GM18519 (cell line): ENCODE data around the gene CLEC4E.
"Not testable (repeated sequence)": the region's sequence is repeated elsewhere in the genome, so short reads cannot be mapped to it uniquely, and the experiment has no call there.

Source experiments
- ATAC-seq: cut with Tn5 transposase; IDR thresholded peaks from one replicate; pipeline ENCODE4 v1.9.1; 2021; ENCODE audit warnings: mild to moderate bottlenecking, moderate library complexity; ENCODE audit not compliant: unreplicated experiment, low FRiP score

CLEC4E gene, protein sequence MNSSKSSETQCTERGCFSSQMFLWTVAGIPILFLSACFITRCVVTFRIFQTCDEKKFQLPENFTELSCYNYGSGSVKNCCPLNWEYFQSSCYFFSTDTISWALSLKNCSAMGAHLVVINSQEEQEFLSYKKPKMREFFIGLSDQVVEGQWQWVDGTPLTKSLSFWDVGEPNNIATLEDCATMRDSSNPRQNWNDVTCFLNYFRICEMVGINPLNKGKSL

DNA sequence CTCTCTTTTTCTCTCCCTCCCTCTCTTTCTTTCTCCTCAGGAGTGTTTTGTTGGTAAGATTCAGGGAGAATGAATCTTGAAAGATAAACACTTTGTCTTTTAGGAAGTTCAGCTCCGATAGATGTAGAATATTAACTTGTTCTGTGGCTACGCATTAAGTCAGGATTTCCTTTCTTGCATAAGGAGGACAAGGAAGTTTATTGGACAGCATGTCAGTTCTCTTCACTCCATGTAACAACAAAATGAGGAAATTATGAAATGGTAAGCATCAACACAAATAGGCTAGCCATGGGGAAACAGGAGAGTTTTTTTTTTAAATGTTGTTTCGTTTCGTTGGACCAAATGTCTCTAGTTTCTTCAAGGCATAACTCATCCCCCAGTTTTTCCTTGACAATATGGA is at the start of gene CLEC4E:
Gene CLEC4E, minus strand, starts transcription at position 75 of the 400 bp plus-strand sequence. CDS start 108 bp downstream, outside the sequence.
- ATAC-seq = not testable (repeated sequence)

DNA sequence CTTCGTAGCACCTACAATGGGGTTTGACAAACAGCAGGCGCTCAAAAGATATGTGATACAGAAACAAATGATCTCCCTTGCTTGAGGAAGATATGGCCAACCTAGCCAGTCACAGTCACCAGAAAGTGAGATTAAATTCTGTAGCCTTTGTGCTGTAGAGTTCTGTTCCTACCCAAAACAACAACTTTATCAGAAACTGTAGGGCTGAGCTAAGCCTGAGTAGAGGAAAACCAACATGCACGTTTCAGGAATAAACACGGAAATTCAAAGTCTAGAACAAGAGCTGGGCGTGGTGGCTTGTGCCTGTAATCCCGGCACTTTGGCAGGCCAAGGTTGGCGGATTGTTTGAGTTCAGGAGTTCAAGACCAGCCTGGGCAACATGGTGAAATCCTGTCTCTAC is 49.0 kb upstream of the CLEC4E start:
- no peak for ATAC-seq

- ATAC-seq = not testable (repeated sequence)
Observed at GRCh38 chr12:8584478-8584877, 43.8 kb upstream of the CLEC4E start.

DNA sequence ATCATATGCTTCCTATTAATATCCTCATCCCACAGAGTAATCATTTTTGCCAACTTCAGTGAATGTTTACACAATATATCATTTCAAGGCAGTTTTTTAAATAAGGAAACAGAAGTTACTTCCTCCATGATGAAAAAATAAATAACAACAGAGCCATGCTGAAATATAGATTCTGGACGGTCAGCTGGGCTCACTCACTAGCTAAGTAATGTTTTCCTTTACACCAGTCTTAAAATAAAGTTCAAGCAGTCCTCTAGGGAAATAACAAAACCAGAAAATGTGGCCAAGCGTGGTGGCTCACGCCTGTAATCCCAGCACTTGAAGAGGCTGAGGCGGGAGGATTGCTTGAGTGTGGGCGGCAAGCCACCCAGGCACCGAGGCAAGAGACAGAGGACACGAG is 43.3 kb upstream of the CLEC4E start:
- no peak for ATAC-seq

DNA sequence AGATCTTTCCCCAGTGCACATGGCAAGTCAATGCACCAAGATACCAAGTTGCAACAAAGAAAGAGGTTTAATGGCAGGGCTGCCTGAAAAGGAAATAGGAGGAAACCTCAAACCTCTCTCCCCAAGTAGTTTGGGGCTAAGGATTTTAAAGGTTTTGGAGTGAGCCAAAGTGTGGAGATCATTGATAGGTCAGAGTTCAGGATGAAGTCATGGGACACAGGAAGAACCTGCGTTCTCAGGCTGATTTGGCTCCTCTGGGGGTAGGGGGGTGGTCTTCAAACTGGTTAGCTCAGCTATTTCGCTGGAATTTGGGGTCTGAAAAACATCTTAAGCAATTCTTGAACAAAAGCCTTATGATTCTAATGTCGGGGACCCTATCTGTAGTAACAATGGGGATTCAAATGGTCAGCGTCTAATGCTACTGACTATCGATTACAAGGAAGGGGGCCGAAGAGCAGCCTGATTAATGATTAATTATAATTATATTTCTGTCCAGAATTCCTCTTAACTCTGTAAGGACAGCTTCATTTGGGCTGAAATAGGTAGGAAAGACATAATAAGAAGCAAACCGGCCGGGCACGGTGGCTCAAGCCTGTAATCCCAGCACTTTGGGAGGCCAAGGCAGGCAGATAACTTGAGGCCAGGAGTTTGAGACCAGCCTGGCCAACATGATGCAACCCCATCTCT is 40.5 kb upstream of the CLEC4E start:
- ATAC-seq = no peak

DNA sequence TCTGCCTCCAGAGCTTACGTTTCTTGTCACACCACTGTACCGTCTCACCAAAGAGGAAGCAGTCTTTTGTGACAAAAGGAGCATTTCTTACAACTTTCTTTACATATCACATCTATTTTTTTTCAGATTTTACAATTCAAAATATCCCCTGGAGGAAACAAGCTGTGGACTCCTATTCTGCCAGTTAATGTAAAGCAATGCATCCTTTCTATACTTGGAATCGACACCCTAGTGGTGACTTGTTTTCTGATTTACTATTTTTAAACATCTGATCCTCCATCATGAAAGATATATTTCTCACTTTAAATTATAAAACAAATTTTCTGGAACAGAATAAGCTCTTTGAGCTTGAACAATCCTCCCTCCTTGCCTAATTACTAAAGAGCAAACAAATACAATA is 37.2 kb upstream of the CLEC4E start:
- no peak for ATAC-seq

DNA sequence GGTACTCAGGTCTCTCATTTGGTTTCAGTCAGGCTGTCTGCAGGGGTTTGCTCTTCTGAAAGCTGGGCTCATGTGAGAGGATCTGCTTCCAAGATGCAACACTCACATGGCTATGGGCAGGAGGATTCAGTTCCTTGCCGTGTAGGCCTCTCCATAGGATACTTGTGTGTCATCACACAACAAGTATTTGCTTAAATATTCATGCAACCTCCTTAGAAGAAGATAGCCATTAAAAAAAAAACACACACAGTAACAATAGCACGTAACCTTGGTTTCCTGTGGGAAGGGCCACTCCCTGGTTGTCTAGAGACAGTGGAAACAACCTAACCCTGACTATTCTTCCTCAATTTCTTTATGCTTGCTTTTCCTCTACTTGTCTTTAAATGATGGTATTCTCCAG is 31.8 kb upstream of the CLEC4E start:
- no peak for ATAC-seq

DNA sequence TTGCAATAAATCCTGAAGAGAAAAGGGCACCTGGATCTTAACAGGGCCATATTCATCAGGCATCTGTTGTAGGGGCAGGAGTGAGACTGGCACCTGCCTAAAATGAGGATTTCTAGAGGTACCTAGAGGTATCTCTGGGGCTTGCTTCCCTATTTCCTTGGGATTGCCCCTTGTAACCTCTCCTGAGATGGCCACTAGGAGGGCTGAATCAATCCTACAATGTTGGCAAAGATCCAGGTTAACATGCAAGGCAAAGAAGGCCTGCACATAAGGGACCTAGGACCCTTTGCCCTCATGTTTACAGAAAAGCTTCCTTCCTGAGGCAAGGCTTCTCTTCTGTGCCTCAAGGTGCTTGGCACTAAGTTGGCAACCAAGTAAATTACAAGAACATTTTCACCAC is 25.8 kb upstream of the CLEC4E start:
- ATAC-seq = no peak

DNA sequence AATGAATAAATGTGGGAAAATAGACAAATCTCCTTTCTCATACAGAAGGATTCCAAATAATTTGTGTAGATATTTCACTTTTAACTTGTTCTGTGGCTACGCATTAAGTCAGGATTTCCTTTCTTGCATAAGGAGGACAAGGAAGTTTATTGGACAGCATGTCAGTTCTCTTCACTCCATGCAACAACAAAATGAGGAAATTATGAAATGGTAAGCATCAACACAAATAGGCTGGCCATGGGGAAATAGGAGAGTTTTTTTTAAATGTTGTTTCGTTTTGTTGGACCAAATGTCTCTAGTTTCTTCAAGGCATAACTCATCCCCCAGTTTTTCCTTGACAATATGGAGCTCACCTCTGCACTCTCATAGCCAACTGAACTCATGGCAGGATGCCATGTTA is 25.3 kb upstream of the CLEC4E start:
- not testable (repeated sequence) for ATAC-seq

GRCh38 chr12:8564656-8565055 is 24.0 kb upstream of the CLEC4E start:
- no peak for ATAC-seq

GRCh38 chr12:8563356-8563755 is 22.7 kb upstream of the CLEC4E start:
- no peak for ATAC-seq

GRCh38 chr12:8562310-8562709 is 21.6 kb upstream of the CLEC4E start:
- no peak for ATAC-seq

DNA sequence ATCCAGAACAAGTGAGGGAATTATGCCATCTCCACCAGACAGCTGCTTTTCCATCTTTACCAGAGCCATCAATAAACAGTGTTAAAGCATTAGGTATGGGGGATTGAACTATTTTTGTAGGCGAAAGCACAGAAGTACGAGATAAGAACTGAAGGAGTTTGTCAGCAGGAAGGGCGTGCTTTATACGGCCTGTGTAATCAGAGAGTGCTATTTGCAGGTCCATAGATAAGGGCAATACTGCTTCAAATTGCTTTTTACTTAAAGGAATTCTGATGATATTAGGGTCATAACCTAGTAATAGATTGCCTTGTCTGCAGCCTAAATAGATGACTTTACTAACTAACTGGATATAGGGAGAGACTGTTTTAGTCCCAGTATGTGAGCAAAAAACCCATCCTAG is 20.3 kb upstream of the CLEC4E start:
- no peak for ATAC-seq

- ATAC-seq = no peak
Observed at GRCh38 chr12:8559676-8560075, 19.0 kb upstream of the CLEC4E start.

DNA sequence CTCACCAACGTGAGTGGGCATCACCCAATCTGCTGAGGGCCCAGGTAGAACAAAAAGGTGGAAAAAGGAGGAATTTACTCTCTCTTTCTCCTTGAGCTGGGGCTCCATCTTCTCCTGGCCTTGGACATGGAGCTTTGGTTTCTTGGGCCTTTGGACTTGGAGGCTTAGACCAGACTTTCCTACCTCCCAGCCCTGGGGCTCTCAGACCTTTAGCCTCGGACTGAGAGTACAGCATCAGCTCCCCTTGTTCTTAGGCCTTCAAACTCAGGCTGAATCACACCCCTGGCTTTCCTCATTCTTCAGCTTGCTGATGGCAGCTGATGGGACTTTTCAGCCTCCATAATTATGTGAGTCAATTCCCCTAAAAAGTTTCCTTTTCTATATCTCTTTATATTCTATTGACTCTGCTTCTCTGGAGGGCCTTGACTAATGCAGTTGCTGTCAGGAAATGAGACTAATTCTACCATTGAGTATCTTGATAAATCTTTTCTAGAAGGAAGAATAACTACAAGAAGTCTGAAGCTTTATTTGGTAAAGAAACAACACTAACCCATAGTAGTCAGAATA is 15.9 kb upstream of the CLEC4E start:
- no peak for ATAC-seq

DNA sequence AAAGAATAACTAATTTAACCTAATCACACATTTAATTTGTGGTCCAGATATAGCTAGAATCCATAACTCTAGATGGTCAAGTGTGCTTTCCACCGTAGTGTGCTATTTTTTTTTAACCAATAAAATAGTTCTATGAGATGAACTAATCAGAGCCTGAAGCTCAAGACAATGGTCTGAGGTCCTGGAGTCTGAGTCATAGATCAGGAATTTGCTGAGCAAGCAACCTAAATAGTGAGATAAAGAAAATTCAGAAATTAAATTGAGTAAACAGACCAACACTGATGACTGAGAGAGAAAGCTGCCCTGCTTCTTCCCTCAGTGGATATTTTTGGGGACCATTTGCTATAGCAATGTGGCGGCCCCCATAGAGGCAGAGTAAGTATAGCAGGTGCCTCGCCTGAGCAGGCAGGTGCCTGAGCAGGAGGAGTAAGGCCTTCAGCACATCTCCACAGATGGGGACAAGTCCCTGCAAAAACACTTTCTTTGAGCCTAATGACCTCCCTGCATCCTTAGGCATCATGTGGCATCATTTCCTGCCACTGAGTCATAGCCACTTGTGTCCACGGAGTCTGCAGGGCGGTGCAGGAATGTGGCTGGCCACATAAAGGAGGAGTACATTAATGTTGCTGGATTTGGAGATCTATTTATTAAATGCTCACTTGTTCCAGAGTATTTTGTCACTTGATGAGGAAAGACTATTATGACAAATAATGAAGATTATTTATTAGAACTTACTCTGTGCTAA is 13.9 kb upstream of the CLEC4E start:
- ATAC-seq = no peak

DNA sequence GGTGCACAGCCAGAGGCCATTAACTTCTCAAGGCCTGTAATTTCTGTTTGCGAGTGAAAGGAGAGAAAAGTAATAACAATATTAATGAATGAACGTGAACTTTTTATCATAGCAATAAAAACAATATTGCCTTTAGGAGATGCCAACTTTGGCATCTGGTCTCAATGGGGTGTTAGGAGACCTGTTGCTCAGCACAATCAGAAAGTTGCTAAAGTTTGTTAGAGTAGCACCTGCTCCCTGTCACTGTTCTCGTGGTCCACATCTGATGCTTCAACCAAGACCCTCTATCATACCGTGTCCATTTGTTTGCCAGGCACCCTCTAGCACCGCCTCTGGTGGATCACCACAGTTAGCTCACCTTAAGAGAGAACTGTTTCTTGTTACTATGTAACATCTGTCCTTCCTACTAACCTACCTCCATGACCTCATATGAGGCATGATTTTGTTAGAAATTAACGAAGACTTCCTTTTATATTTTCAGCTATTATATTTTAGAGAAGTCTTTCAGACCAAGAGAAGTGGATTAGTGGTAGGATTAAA is 12.5 kb upstream of the CLEC4E start:
- ATAC-seq = no peak

DNA sequence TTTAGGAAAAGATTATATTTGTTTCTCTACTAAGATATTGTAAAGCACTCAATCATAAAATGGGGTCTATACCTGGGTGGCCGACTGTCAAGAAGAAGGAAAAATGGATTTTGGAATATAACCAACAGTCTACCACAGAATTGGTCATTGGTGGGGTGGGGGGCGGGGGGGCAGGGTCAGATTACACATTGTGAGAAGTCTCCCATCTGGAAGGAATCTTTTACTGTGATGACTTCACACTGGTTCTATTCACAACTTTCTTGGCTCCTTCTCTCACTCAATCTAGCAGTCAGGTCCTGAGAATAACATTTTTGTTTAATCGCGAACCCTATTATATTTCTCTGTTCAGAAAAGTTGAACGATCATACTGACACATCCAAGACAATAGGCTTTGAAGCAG is 8.7 kb upstream of the CLEC4E start:
- ATAC-seq = no peak

DNA sequence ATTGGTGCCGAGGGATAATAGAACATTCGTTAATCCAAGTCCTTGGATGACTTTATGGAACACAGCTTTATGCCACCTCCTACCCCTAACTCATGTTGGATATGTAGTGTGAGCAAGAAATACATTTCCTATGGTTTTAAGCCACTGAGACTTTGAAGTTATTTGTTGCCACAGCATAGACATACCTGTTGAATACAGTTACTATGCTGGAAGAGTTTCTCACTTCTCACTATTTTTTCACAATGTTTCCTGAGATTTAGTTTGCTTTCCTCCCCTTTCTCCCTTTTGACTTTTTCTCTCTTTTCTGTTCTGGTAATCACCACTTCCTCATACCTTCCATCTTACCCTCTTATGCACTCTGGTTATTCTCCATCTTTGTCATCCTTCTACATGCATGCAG is 7.5 kb upstream of the CLEC4E start:
- ATAC-seq = no peak

DNA sequence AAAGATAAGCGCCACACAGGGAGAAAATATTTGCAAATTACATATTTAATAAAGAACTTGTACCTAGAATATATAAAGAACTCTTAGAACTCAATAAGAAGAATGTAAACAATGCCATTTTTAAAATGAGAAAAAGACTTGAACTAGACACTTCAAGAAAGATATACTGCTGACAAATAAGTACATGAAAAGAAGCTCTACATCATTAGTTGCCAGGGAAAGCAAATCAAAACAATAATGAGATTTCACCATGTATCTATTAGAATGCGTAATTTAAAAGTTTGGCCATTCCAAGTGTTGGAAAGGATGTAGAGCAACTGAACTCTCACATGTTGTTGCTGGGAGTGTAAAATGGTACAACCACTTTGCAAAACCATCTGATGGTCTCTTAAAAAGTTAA is 6.9 kb upstream of the CLEC4E start:
- no peak for ATAC-seq

- no peak for ATAC-seq
Observed at GRCh38 chr12:8546591-8546990, 5.9 kb upstream of the CLEC4E start.
